SK-N-DZ (cell line): Measurements from ENCODE around the gene GUCY2D. TPM values are rescaled to one million over a fixed set of nuclear protein-coding genes. Genes with fewer than 3 reads are reported as not detected.
"Not testable (repeated sequence)": the region's sequence is repeated elsewhere in the genome, so short reads cannot be mapped to it uniquely, and the experiment has no call there.

Source experiments
- DNase-seq: peaks from one replicate; pipeline ENCODE4 v3.0.0-alpha.2; 2015; ENCODE audit warnings: low spot score
- polyA plus RNA-seq, 2 experiments: library from polyadenylated mRNA; depleted of rRNA; stranded (reverse); fragments of >200 nt; gene quantifications; 2 replicates each; pipeline ENCODE4 v1.2.3, GENCODE V29; 2014

Gene GUCY2D
- not detected in 2 replicates for polyA plus RNA-seq (2014; cell fraction: cytosol; rRNA removed)
- polyA plus RNA-seq (2014; cell fraction: nucleus; rRNA removed): not detected in 2 replicates

DNA sequence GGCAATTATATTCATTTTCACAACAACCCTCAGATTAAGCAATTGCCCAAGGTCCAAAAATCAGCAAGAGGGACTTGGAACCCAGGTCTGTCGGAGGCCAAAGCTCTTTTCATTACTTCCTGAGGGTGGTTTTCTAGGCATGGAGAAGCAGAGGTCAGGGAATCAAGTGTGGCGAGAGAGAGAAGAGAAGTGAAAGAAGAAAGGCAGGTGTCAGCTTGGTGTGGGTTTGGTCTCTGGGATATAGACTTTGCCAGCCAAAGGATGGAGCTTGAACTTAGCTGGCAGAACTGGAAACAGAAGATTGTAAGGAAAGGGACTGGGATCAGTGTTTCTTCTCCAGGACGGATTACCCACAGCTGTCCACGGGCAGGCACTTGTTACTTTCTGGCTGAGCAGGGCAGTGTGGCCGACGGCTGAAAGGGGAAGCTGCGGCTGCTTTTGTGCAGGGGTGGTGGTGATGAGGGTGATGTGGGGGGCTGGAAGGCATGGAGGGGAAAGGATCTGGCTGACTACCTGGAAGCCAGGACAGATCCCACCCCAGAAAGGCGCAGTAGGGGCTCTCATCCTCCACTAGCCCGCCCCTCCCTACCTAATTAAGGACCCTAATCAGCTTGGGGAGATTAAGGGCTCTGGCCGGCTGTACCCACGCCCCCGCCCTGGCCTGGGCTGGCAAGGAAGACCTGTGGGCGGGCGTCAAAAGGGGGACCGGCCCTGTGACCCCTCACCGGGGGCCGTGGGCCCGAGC, at the start of gene GUCY2D:
GUCY2D (plus strand) TSS at position 640 of the 745 bp plus-strand sequence. CDS start 433 bp downstream, outside the sequence.
- DNase-seq: no peak

DNA sequence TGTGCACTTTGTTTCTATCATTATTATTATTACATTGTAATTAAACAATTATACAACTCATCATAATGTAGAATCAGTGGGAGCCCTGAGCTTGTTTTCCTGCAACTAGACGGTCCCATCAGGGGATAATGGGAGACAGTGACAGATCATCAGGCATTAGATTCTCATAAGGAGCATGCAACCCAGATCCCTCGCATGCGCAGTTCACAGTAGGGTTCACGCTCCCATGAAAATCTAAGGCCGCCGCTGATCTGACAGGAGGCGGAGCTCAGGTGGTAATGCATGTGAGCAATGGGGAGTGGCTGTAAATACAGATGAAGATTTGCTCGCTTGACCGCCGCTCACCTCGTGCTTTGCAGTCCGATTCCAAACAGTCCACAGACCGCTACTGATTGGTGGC, 49.1 kb upstream of the GUCY2D start:
- not testable (repeated sequence) for DNase-seq

DNA sequence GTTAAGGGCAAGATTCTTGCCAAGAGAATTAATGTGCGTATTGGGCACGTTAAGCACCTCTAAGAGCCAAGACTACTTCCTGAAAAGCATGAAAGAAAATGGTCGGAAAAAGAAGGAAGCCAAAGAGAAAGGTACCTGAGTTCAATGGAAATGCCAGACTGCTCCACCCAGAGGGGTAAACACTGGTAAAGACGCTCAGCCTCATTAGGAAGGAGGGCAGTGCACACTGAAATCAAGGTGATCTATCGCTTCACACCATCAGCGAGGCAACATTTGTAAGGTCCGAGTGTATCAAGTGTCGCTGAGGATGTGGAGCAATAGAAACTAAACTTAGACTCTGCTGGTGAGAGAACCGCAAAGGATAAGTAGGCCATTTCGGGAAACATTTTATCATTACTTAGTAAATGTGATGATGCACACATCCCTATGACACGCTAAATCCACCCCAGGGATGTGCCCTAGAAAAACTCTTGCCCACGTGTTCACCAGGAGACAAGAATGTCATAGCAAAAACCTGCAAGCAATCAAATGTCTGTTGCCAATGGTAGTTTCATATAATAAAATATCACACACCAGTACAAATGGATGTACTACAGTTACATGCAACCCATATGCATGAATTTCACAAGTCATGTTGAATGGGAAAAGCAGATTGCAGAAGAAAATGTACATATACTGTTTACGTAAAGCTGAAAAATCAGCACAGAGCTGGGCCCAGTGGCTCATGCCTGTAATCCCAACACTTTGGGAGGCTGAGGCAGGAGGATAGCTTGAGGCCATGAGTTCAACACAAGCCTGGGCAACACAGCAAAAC, 46.8 kb upstream of the GUCY2D start:
- no peak for DNase-seq

GRCh38 chr17:7956228-7956965, 46.0 kb upstream of the GUCY2D start:
- peak; percentile 42 for DNase-seq

- no peak for DNase-seq
Measured at GRCh38 chr17:7959503-7960253, 42.7 kb upstream of the GUCY2D start.

DNA sequence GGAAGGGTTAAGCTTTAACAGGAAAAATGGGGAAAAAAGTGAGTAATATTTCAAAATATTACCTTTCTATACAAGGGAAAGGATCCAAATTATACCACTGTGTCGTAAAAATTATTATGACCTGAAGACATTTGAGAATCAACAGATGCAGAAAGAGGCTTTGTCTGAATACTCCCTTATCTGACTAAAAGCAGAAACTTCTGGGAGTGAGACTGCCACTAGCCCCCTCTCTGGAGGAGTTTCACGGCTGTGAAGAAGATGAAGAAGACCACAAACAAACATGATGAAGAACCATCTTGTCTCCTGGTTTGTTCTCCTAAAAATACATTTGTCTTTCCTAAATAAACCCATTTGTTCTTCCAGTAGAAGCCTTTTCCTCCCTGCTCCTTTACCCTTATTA, 41.0 kb upstream of the GUCY2D start:
- DNase-seq: no peak

DNA sequence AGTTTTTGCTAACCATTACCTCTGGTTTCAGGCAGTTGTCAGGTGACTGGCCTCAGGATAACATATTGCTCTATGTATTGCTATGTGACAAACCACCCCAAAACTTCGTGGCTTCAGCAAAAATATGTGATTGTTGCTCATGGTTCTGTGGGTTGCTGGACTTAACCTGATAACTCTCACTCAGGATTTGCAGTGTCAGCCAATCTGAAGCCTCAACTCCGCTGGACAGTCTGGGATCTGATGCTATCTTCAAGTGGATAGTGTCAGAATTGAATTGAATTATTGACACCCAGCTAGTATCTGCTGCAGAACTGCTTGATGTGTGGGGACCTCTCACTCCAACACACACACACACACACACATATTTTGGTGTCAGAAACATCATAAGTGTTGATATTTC, 34.7 kb upstream of the GUCY2D start:
- DNase-seq: no peak

- no peak for DNase-seq
Measured at GRCh38 chr17:7969433-7969832, 33.0 kb upstream of the GUCY2D start.

DNA sequence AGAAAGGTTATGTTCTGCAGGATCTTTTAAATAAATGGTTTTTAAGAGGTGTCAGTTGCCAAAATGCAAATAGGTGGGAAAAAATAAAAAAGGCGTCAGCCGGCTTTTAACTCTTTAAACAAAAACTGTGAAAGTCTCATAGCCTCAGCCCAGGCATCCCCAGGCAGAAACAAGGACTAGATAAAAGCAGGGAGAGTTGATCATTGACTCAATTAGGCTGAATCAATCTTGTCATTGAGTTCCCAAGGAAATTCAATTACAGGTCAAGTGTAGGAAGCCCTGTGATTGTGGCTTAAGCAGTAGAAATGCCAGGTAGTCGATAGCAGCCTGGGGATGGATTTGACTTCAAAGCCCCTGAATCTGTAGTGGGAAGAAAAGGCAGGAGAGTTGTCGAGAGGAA, 30.8 kb upstream of the GUCY2D start:
- no peak for DNase-seq

- DNase-seq: no peak
Measured at GRCh38 chr17:7972131-7972785, 30.2 kb upstream of the GUCY2D start.

DNA sequence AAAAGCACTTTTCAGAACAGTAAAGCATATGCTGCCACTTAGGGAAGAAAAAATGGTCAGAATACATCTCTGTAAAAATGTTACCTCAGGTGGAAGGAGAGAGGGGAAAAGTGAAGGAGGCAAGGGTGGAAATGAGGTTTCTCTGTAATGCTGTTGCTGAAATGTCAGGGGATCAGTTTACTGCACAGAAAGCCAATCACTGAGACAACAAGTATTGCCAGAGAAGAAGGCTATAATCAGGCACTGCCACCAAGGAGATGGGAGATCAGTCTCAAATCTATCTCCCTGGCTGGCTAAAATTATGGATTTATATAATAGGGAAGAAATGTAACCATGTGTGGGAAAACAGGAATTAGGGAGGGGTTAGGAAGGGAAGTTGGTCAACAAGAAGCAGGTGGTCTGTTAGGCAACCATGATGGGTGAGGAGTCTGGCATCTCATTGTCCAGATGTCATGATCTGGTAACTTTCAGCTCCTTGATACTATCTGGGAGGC, 27.7 kb upstream of the GUCY2D start:
- DNase-seq: no peak

GRCh38 chr17:7977039-7977438, 25.4 kb upstream of the GUCY2D start:
- no peak for DNase-seq

DNA sequence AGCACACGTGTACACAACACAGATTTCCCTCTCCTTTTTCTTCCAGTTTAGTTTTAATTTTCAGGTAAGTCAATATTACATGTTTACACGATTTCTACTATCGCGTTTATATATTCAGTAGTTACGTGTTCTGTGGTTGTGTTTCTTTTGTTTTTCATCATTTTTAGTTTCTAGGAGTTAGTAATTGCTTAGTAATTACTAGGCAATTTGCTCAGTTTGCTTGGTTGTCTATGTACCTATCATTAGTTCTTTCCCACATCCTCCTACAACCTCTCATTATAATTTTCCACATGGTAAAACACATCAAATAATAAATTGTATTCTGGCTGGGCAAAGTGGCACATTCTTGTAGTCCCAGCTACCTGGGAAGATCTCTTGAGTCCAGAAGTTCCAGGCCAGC, 24.6 kb upstream of the GUCY2D start:
- no peak for DNase-seq

GRCh38 chr17:7982173-7982572, 20.2 kb upstream of the GUCY2D start:
- no peak for DNase-seq

DNA sequence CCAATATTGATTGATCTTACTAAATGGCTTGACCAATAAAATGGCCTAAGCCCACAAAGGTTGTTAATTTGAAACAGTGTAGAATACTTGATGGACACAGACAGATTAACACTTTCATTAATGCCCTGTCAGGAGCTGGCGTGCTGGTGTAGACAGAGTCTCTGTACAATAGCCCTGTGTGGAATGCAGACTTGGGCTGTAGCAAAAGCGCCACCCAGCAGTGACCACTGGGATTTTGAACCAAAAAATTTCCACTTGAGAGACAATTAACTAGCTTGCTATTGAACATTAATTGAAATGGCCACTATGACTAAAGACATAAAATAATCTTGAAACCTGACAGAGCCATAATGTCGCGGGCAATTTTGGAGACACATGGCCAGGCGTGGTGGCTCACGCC, 19.7 kb upstream of the GUCY2D start:
- DNase-seq: no peak

- DNase-seq: no peak
Measured at GRCh38 chr17:7984904-7985303, 17.5 kb upstream of the GUCY2D start.

GRCh38 chr17:7987112-7987893, 15.1 kb upstream of the GUCY2D start:
- DNase-seq: no peak

- DNase-seq: peak; percentile 85
Measured at GRCh38 chr17:7988750-7989178, 13.7 kb upstream of the GUCY2D start.

- DNase-seq: peak; percentile 85
Measured at GRCh38 chr17:7989781-7990655, 12.4 kb upstream of the GUCY2D start.
